GM21619 (cell line): ENCODE results near the gene AIFM3.

Experiments used
- ATAC-seq: cut with Tn5 transposase; IDR thresholded peaks from one replicate; pipeline ENCODE4 v1.9.1; 2021; ENCODE audit not compliant: unreplicated experiment

AIFM3 gene

DNA sequence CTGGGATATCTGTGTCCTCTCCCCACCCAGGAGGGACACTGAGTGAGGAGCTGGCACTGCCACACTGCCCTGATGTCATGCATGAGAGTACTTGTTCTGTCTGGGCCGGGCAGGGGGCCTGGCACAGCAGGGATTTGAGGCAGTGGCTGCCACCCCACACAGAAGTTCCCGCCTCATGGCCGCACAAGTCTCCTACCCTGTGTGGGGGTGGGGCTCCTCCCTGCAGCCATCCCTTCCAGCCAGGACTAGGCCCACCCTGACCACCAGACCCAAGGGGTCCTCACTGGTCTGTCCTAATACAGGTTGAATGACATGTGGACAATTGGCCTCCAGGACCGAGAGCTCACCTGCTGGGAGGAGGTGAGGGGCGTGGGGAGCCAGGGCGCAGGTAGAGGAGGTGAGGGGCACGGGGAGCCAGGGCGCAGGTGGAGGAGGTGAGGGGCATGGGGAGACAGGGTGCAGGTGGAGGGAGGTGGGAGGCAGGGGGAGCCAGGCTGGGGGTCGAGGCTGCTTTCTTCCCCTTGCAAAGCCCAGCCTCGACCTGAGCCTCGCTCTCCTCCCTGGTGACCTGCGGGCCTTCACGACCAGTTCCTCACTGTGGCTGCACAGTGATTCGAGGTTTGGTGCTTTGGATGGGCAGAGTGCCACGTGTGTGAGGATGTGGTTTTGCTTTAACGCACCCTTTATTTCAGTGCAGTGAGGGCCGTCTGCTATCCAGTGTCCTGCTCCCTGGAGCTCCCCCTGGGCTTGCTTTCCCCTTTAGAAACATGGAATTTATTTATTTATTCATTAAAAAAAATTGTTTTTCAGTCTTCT lies 22.5 kb downstream of the AIFM3 start:
- no peak for ATAC-seq

DNA sequence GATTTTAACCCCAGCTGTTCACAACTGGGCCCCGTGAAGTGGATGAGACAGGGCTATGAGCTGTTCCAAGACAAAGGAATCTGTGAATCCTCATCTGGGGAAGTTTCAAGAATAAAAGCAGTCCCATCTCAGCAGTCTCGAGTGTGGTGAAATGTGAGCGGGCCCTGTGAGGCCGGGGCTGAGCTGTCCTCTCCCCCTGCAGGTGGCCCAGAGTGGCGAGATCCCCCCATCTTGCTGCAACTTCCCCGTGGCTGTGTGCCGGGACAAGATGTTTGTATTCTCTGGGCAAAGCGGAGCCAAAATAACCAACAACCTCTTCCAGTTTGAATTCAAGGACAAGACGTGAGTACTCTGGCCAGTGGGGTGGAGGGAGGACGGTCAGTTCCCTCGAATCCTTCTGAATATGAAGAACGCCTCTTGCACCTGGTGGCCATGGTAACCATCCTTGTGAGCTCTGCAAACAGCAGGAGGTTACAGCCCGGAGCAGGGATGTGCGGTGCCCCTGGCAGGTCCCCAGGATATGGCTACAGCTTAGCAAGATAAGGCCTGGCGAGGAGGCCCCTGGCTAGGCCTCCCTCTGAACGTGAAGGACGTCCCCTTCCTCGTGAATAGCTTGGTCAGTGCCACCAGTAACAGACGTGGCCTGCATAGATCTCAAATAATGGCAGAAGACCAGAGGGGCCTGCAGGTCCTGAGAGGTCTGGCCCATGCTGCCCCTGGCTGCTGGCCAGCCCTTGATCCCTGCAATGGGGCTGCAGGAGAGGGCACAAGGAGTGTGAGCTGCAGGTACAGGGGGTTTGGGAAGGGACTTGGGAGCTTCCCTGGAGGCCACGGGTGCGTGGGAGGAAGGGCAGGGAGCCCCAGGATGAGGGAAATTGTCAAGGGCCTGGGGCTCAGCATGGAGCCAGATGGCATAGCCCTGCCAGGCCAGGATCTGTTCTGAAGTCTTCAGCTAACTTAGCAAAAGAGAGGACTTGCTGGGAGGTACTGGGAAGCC lies 23.4 kb downstream of the AIFM3 start:
- ATAC-seq: no peak

DNA sequence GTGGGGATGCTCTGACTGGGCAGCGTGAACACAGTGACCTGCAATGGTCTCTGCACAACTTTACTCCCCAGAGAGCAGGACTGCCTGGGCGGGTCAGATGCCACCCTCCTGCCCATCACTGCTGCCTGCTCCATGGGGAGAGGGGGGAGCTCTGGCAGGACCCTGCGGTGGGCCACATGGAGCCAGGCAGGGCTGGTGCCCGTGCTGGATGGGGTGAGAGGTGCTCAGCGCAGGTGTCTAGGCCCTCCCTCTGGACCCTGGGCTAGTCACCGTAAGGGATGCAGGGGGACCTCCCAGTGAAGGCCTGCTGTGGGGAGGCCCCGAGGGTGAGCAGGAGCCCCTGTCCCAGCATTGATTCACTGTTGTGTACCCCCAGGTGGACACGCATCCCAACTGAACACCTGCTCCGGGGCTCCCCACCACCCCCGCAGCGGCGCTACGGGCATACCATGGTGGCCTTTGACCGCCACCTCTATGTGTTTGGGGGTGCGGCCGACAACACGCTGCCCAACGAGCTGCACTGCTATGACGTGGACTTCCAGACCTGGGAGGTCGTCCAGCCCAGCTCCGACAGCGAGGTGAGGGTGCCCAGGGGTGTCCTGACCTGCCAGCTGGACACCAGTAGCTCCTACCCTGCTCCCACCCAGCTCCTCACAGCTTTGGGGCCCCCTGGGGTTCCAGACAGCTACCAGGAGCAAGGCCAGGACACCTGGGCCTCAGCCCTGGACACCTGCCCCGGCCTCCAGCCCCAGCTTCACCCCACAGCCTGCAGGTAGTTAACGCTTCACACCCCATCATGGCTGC lies 24.4 kb downstream of the AIFM3 start:
- ATAC-seq: no peak

DNA sequence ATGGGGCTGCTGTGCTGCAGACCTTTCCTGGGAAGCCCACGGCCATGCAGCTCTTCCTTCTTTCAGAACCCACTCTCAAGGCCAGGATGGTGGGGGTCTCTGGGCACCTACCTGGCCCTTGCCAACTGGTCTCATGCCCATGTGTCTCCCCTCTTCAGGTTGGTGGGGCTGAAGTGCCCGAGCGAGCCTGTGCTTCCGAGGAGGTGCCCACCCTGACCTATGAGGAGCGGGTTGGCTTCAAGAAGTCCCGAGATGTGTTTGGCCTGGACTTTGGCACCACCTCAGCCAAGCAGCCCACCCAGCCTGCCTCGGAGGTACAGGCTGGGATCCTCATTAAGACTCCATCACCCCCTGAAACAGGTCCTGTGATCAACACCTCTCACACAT lies 25.0 kb downstream of the AIFM3 start:
- ATAC-seq: no peak

DNA sequence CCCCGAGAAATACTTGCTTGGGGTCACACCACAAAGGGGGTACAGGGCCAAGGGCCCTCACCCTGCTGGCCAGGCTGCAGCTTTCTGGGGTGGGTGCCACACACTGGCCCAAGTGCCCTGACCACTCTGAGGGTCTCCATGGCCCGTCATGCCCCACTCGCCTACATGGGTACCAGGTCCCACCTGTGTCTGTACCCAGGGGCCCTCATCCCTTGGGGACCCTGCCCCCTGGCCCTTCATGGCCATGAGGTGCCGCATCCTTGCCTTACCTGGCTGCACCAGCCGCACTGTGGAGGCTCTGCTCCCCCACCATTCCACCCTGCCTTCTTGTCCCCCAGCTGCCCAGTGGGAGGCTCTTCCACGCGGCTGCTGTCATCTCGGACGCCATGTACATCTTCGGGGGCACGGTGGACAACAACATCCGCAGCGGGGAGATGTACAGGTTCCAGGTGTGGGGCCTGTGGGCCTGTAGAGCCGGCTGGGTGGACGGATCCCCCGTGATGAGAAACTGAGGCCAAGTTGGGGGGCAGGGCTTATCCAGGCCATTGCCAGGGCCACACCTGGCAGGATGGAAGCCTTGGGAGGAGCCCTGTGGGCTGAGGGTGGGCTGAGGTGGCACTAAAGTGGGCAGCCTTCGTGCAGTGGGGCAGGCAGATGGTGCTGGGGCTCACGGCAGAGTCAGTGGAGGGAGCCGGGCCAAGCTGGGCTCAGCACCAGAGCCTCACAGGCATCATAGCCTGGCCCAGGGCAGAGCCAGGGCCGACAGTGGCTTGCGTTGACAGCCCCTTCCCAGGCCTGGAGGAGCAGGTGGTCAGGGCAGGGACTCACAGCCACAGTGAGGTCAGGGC lies 25.6 kb downstream of the AIFM3 start:
- no peak for ATAC-seq

DNA sequence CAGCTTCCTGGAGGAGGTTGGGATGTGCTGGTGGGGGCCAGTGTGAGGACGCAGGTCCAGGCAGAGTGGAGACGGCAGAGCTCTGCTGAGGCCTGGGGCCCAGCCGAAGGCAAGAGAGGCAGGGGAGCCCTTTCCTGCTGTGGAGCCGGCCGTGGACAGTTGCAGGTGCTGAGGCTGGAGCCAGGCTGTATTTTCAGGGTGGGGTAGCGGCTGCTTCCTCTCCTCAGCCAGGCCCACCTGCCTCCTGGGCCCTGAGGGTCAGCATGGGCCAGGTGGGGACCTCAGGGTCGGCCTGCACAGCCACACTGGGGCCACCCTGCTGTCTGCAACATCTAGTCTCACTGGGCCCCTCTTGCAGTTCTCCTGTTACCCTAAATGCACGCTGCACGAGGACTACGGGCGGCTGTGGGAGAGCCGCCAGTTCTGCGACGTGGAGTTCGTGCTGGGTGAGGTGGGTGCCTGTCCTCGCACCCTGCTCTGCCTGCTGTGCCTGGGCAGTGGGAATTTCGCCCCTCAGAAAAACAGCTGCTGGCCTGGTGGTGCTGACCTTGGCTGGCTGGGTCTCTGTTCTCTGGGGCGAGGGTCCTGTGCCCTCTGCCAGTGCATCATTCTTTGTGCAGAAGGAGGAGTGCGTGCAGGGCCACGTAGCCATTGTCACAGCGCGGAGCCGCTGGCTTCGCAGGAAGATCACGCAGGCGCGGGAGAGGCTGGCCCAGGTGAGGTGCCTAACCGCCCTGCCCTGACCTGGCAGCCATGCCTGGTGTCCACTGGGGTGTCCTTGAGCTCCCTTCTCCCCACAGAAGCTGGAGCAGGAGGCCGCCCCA lies 26.5 kb downstream of the AIFM3 start:
- no peak for ATAC-seq

DNA sequence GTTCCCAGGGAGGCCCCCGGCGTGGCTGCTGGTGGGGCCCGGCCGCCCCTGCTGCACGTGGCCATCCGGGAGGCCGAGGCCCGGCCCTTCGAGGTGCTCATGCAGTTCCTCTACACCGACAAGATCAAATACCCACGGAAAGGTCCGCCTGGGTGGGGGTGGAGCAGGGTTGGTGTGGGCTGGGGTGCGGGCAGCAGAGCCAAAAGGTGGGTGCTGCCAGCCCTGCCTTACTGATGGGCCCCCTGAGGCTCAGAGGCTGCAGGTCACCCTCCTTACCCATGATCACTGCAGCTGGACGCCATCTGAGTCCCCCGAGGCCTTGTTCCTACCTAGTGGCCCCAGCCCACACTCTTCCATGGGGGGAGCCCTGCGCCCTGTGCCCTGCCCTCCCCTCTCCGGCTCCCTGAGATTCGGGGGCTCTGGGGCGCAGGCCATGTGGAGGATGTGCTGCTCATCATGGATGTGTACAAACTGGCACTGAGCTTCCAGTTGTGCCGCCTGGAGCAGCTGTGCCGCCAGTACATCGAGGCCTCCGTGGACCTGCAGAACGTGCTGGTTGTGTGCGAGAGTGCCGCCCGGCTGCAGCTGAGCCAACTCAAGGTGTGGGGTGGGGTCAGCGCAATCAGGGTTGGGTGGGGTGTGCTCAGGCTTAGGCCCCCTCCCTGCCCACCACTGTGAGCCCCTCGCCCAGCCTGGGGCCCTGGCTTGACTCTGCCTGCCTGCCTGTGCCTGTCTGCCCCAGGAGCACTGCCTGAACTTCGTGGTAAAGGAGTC lies 27.3 kb downstream of the AIFM3 start:
- no peak for ATAC-seq

DNA sequence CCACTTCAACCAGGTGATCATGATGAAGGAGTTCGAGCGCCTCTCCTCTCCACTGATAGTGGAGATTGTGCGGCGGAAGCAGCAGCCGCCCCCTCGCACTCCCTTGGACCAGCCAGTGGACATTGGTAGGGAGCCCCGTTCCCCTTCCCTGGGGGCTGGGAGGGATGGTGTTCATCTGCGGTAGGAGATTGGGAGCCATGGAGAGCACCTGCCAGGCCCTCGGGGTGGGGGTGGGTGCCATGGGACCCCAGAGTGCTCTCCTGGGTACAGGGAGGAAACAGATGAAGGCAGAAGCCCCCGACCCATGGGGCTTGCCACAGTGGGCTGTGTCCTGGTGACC lies 27.8 kb downstream of the AIFM3 start:
- ATAC-seq: no peak

DNA sequence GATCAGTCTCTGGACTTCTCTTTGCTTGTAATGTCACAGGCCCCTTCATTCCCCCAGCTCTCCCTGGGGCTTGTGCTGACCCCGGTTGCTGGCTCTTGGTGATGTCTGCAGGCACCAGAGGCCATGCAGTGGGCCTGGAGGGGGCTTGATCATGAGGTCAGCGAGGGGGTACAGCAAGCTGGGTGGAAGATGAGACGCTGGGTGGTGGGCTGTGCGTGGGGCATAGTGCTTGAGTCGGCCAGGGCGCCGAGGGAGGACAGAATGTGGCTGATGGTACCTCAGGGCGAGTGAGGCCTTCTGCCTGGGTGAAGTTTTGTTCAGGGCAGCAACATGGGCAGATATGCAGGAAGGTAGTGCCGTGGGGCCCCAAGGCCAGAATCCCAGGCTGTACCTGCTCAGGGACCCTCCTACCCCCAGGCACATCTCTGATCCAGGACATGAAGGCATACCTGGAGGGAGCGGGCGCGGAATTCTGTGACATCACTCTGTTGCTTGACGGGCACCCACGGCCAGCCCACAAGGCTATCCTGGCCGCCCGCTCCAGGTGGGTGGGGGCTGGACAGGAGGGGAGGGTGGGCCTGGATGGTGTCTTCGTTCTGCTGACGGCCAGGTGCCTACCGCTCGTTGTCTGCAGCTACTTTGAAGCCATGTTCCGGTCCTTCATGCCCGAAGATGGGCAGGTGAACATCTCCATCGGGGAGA lies 28.4 kb downstream of the AIFM3 start:
- ATAC-seq: no peak

DNA sequence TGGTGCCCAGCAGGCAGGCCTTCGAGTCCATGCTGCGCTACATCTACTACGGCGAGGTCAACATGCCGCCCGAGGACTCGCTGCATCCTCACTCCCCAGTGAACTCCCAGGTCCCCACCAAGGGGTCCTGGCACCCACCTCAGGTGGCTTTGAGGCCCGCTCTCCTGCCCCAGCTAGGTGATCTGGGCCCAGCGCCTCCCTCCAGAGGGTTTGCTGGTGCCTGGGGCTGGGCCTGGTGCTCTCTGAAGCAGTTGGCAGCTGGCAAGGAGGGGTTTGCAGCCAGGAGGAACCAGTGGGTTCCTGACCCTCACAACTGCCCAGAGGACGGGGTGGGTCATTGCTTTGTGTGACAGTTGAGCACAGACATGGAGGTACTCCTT lies 29.0 kb downstream of the AIFM3 start:
- no peak for ATAC-seq

DNA sequence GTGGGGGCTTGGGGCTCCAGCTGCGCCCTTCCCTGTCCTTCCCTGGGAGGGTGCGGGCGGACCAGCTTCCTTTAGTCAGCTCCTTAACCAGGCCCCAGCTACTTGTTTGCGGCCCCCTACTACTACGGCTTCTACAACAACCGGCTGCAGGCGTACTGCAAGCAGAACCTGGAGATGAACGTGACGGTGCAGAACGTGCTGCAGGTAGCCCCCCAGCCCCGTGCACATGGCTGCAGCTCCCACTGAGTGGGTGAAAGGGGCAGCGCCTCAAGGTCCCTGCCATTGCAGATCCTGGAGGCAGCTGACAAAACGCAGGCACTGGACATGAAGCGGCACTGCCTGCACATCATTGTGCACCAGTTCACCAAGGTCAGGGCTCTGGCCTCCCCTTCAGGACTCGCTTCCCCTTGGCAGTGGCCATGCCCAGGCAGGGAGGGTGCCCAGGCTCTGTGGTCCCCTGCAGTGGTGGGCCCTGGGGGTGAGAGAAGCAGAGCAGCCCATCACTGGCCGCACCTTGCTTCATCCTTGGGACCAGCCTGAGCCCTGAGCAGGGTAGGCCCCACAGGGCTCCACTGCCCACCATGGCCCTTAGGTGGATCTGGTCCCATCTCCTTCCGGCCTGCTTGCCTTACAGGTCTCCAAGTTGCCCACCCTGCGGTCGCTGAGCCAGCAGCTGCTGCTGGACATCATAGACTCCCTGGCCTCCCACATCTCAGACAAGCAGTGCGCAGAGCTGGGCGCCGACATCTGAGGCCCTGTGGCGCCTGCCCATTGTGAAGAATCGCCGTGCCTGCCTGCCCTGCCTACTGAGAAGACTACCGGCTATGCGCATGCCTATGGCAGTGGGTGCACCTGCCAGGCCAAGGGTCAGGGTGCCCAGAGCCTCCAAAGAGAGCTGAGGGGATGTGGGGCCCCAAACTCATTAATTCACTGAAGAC lies 29.8 kb downstream of the AIFM3 start:
- ATAC-seq: no peak

DNA sequence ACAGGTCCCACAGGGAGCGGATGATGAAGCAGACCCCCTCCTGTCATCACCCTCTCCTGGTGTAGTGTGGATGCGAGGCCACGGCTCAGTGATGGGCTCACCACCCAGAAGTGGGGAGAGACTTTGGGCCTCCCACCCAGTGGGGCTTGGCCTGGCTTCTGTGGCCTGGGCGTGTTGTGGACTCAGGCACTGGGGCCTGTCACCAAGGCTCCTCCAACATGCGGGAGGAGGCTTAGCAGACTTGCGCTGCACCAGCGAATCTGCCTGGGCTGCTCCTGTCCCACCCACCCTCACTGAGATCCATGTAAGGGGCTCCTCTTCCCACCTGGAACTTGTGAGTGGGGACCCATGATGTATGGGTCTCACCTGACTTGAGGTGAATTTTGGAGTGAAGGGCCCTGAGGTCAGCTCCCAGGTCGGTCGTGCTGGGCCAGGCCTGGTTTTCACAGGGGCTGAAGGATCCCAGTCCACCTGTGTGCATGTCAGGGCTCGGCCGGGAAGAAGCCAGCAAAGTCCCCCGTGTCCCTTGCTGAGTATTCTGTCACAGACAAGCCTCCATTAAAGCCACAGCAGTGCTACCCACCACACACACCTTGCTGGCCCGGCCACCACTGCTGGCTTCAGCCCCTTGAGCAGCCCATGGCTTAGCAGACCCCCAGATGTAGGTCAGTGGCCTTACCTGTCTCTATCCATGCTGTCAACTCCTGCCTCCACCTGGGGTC lies 30.6 kb downstream of the AIFM3 start:
- no peak for ATAC-seq

DNA sequence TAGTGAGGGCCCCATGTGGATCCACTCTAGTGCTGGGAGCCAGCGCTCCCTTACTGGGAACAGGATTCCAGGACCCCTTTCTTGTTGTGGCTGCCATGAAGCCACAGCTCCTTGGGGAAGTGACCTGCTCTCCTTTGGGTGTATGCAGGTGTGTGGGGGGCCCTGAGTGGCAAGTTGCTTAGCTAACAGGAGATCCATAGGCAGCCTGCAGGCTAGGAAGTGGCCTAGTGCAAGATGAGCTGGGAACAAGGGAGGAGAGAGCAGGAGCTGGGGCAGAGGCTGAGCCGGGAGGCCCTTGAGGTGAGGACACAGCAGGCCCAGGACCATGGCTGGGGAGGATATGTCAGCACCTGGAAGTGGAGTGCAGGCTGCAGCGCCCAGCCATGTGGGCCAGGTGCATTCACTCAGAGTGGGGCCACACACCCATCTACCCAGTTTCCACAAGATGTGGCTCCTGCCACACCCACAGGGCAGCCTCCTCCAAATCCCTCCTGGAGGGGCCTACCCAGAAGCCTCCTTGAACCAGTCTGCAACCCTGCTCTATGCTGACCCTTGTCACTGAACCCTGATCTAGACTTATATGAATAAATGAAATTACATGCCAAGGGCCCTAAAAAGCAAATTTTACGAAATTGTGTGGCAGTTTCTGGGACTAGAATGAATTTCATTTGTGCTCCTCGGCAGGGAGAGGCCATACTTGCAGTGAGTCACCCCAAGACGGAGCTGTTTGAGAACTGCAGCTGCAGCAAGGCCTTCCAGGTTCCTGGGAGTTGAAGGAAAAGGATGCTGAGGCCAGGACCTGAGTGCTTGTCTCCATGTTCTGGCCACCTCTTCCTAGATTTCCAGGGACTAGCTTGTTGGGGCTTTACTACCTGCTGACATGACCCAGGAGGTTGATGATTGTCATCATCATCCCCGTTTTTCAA lies 31.6 kb downstream of the AIFM3 start:
- ATAC-seq: no peak

DNA sequence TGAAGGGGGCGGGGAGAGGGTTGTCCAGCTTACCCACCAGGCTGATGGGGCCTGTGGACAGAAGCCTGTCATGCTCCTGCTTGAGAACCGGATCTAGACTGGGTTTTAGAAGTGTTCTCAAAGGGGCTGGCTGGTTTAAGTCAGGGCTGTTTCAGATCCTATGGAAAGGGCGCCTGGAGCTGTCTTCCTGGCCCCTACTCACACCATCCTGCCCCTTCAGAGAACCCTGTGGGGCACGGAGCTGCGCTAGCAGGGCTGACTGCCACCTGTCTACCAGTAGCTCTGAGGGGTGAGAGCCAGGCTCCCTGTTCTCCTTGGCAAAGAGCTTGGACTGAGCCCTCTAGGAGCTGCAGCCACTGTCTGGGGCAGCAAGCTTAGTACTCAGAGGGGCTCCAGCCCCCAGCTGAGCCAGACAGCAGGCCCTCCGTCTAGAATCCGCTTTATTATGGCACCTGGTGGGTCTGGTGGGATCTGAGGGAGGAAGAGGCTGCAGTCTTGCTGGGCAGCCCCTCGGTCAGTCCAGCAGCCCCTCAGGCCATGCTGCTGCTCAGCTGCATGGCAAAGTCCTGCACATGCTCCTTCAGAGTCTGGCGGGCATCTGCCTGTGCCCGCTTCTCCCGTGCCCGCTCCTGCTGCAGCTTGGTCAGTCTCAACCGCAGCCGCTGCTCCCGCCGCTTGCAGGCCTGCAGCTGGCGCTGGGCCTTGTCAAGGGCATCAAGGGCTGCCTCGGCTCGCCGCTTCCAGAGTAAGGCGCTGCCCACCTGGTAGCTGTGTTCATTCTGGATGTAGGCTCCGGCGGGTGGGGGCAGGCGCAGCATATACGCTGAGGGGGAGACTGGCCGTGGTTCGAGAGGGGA lies 32.5 kb downstream of the AIFM3 start:
- ATAC-seq: no peak
